Transverse colon (tissue), 4 donors: ENCODE results near the gene PGAP6. TPM values are rescaled to one million over a fixed set of nuclear protein-coding genes. Genes with fewer than 3 reads are reported as not detected.

Experiments
- DNase-seq: peaks from one replicate; pipeline ENCODE4 v3.0.0-alpha.2; 2019
- H3K27ac ChIP-seq, 4 donors: fragments of 200-600 bp; sonication (generic); 2 replicates each; pipeline ENCODE4 v1.5.1; 2016 to 2018; ENCODE audit warnings: inconsistent platforms in 4 of 4
- H3K27me3 ChIP-seq: fragments of 200-600 bp; sonication (generic); 2 replicates; pipeline ENCODE4 v1.5.1; 2017; ENCODE audit warnings: inconsistent platforms
- H3K36me3 ChIP-seq, 4 donors: fragments of 200-600 bp; sonication (generic); 2 replicates each; pipeline ENCODE4 v1.5.1; 2017 to 2019; ENCODE audit warnings: inconsistent platforms in 4 of 4
- H3K4me1 ChIP-seq, 4 donors: fragments of 200-600 bp; sonication (generic); 2 replicates each; pipeline ENCODE4 v1.5.1; 2017 to 2020; ENCODE audit warnings: inconsistent platforms in 4 of 4
- H3K4me3 ChIP-seq, 4 donors: fragments of 200-600 bp; sonication (generic); 1 replicate in 1 of 4; 2 replicates in 3 of 4; pipeline versions ENCODE4 v1.5.1 to v1.6.1; 2017 to 2019; ENCODE audit warnings: inconsistent platforms in 4 of 4
- H3K9me3 ChIP-seq, 2 donors: fragments of 200-600 bp; sonication (generic); 2 replicates each; pipeline ENCODE4 v1.5.1; 2017 to 2019; ENCODE audit warnings: inconsistent platforms in 2 of 2
- CTCF ChIP-seq, 5 experiments: fragments of 200-600 bp in 3 of 5; fragments of 450-650 bp in 2 of 5; sonication (generic) in 3 of 5; IDR thresholded peaks; 1 replicate in 2 of 5; 2 replicates in 3 of 5; pipeline ENCODE4 v1.5.1; 2016 to 2017; ENCODE audit warnings: antibody characterized with exemption in 5 of 5, inconsistent platforms in 3 of 5, mild to moderate bottlenecking in 2 of 5, moderate library complexity in 1 of 5
- EP300 ChIP-seq: sonication (generic); formaldehyde crosslinking; IDR thresholded peaks from one replicate; pipeline ENCODE4 v1.6.1; 2017; ENCODE audit warnings: antibody characterized with exemption, low read depth
- POLR2A ChIP-seq: fragments of 450-650 bp; IDR thresholded peaks from one replicate; pipeline ENCODE4 v1.6.1; 2016; ENCODE audit warnings: antibody characterized with exemption, mild to moderate bottlenecking, moderate library complexity
- POLR2AphosphoS5 ChIP-seq, 3 donors: sonication (generic); formaldehyde crosslinking; IDR thresholded peaks; one replicate each; pipeline ENCODE4 v1.6.1; 2016; ENCODE audit warnings: antibody characterized with exemption in 3 of 3
- WGBS, 2 donors: methylation state at CpG; one replicate each; pipeline ENCODE4 v1.1.5; 2018; ENCODE audit warnings: low coverage in 1 of 2; 5-methylcytosine and 5-hydroxymethylcytosine counted together
- in situ Hi-C, 4 donors: fragments of 200-750 bp; cut with MboI; loops; one replicate each; pipeline versions ENCODE4 v1.15.0 to v1.15.1; 2017; ENCODE audit warnings: low sequenced_read_pairs in 3 of 4, low pct_ligation_motif_present in 1 of 4, low pct_unique_long_range_greater_than_20kb in 1 of 4
- intact Hi-C: fragments of 100-400 bp; cut with DNase I; formaldehyde crosslinking; loops from one replicate; pipeline ENCODE4 v1.15.1; 2023; ENCODE audit warnings: low total_unique reads
- total RNA-seq, 4 donors: library from RNA; depleted of rRNA; stranded (reverse); fragments of >200 nt; gene quantifications; one replicate each; pipeline ENCODE4 v1.1.0, GENCODE V29; 2016

The PGAP6 gene
- total RNA-seq, 4 donors from 2014 or later, result 105 to 300 (median 179) TPM

DNA sequence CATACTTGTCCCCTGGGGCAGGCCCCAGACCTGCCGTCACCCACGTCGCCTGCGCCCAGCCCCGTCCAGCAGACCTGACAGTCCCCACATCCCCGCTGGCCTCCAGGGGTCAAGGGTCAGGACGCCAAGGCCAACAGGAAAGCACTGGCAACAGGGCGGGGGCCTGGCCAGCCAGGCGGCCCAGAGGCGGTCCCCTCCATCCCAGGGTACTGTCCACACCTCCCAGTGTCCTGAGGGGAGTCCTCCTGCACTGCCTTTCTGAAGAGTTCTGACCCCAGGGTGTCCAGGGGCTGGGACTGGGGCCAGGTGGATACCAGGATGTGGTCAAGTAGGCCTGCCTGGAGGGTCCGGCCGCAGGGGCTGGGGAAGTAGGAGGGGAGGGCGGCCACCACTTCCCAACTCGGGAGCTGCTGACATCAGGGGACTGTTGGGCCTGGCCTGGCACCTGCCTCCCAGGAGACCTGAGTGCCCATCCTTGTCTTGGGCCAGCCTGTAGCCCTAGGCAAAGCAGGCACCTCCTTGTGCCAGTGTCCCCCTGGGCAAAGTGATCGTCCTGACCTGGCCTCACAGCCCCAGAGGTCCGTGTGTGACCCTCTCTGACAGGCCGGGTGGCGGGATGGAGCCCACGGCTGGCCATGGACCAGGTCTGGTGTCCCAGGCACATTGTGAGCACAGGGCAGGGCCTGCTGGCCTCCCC lies 22.6 kb downstream of the PGAP6 start:
- no peaks in the 10 kb centered on the region for H3K9me3 ChIP-seq
- no peak overlapping the region for H3K27ac ChIP-seq
- WGBS, 2 donors, result 56 to 72% methylated on average over 9 to 18 of the region's 19 CpGs
- intact Hi-C loops, result loop anchor here (10.0 kb wide), 1 partner anchor 114 kb away; no protein-coding TSS in a partner anchor
- H3K27me3 ChIP-seq, result peaks cover 10% of the 10 kb centered on the region
- peaks cover 0 to 6% (median 3%) of the 10 kb centered on the region in 4 donors for H3K4me1 ChIP-seq
- no peak for TF ChIP-seq POLR2AphosphoS5 (IDR thresholded peaks at IDR 0.05)
- no peak for TF ChIP-seq EP300
- TF ChIP-seq CTCF (IDR thresholded peaks at IDR 0.05), result no peak
- no peak for TF ChIP-seq POLR2A
- H3K4me3 ChIP-seq, result no peak overlapping the region
- no peaks in the 10 kb centered on the region for H3K36me3 ChIP-seq
- peak; percentile 7 for DNase-seq
- in situ Hi-C loops, result no loop called here

DNA sequence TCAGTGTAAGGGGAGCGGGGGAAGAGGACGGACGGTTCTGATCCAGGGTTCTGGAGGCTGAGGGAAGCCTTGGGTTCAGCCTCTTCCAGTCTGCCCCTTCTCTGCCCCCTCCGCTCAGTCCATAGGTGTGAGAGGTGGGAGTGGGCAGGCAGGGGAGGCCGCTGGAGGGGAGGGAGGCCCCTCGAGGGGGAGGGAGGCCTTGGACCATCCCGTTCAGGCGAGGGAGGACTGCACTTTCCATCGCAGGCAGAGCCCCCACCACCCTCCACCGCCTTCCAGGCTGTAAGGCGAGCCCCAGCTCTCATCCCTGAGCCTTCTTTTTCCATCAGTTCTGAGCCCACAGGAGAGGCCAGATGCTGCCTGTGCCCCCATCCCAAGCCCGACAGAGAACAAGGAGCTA lies 25.0 kb downstream of the PGAP6 start:
- no peak overlapping the region for H3K4me3 ChIP-seq
- no peak for DNase-seq
- H3K9me3 ChIP-seq, result no peaks in the 10 kb centered on the region
- H3K27ac ChIP-seq, result no peak overlapping the region
- no peaks in the 10 kb centered on the region for H3K36me3 ChIP-seq
- in situ Hi-C loops (no loop called here), intact Hi-C loops (loop anchor here (10.0 kb wide), 1 partner anchor 112 kb away; no protein-coding TSS in a partner anchor)
- 76 to 80% methylated on average over 1 to 10 of the region's 12 CpGs for WGBS, 2 donors
- no peaks in the 10 kb centered on the region for H3K27me3 ChIP-seq
- TF ChIP-seq POLR2A (no peak), EP300 (no peak), POLR2AphosphoS5 (IDR thresholded peaks at IDR 0.05) (no peak), CTCF (IDR thresholded peaks at IDR 0.05) (no peak)
- peaks cover 0 to 6% (median 5%) of the 10 kb centered on the region in 4 donors for H3K4me1 ChIP-seq

DNA sequence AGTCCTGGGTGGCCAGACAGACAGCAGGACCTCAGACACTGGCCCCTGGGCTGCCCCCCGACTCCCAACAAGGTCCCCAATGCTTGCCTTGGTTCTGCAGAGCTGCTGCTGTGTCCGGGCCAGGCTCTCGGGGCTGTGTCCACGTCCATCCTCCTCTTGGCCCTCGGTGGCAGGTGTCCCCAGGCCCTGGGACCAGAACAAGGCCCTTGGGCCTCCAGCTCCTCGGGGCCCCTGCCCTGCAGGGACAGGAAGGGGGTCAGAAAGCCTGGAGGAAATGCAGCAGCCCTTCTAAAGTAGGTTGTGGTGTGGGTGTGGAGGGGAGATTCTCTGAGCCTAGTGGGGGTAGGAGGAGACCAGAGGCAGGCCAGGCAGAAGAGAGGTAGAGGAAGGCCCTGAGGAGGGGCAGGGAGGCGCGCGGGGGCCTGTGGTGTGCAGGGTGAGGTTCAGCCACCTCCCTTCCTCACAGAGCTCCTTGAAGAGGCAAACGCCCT lies 26.8 kb downstream of the PGAP6 start:
- no peak for DNase-seq
- no peaks in the 10 kb centered on the region for H3K9me3 ChIP-seq
- no peak overlapping the region for H3K4me3 ChIP-seq
- TF ChIP-seq EP300 (no peak), POLR2AphosphoS5 (IDR thresholded peaks at IDR 0.05) (no peak), CTCF (IDR thresholded peaks at IDR 0.05) (no peak), POLR2A (no peak)
- H3K27me3 ChIP-seq, result no peaks in the 10 kb centered on the region
- H3K4me1 ChIP-seq, result peaks cover 0 to 21% (median 18%) of the 10 kb centered on the region in 4 donors
- in situ Hi-C loops, result no loop called here
- WGBS, 2 donors, result 80% methylated on average over 10 of the region's 10 CpGs; no CpG with 5 or more reads in 1 of the 2 donors
- intact Hi-C loops, result loop anchor here (10.0 kb wide), 1 partner anchor 110 kb away; no protein-coding TSS in a partner anchor
- no peak overlapping the region for H3K27ac ChIP-seq
- no peaks in the 10 kb centered on the region for H3K36me3 ChIP-seq

DNA sequence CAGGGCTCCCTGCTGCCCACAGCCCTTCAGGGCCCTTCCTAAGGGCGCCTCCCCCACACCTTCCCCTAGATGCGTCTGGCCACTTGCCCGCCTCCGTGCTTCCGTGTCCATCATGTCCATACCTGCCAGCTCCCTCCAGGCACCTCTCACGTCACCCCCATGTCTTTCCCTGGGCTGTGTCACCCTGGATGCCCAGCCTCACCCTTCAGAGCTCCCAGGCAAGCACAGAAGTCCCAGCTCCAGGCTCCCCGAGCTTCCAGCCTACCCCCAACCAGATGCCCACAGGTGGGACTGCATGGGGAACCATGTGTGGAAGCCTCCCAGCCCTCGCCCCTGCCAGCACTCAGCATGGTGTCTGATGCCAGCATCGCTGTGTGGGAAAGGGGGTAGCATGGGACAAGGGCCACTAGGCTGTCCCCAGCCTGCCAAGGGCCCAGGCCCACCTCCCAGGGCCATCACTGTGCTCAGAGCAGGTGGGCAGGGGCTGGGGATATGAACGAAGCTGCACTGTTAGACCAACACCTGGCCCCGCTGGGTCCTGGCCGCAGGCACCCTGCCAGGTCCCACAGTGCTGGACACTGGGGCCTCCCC lies 27.4 kb downstream of the PGAP6 start:
- 95% methylated on average over 12 of the region's 12 CpGs; no CpG with 5 or more reads in 1 of the 2 donors for WGBS, 2 donors
- Histone ChIP-seq H3K4me1 (peaks cover 0 to 26% (median 22%) of the 10 kb centered on the region in 4 donors), H3K27me3 (no peaks in the 10 kb centered on the region), H3K9me3 (no peaks in the 10 kb centered on the region), H3K27ac (no peak overlapping the region), H3K4me3 (no peak overlapping the region), H3K36me3 (no peaks in the 10 kb centered on the region)
- in situ Hi-C loops (no loop called here), intact Hi-C loops (loop anchor here (10.0 kb wide), 1 partner anchor 110 kb away; no protein-coding TSS in a partner anchor)
- TF ChIP-seq POLR2A, result no peak
- TF ChIP-seq EP300, result no peak
- TF ChIP-seq POLR2AphosphoS5 (IDR thresholded peaks at IDR 0.05), result no peak
- no peak for TF ChIP-seq CTCF (IDR thresholded peaks at IDR 0.05)
- no peak for DNase-seq
